HEK293T (cell line): ENCODE measurements around the gene ALCAM.

Source experiments
- BHLHE40 ChIP-seq: fragments of 450-650 bp; IDR thresholded peaks from 2 replicates; pipeline ENCODE4 v1.6.1; 2016; ENCODE audit warnings: mild to moderate bottlenecking, moderate library complexity, borderline replicate concordance
- ELF4 ChIP-seq: fragments of 450-650 bp; IDR thresholded peaks from 2 replicates; pipeline ENCODE4 v1.6.1; 2017; ENCODE audit warnings: antibody characterized with exemption
- FOXK2 ChIP-seq: fragments of 450-650 bp; IDR thresholded peaks from 2 replicates; pipeline ENCODE4 v1.6.1; 2016; ENCODE audit warnings: mild to moderate bottlenecking
- FOXM1 ChIP-seq: fragments of 450-650 bp; IDR thresholded peaks from 2 replicates; pipeline ENCODE4 v1.6.1; 2017; ENCODE audit warnings: mild to moderate bottlenecking, borderline replicate concordance
- HDGF ChIP-seq: fragments of 450-650 bp; IDR thresholded peaks from 2 replicates; pipeline ENCODE4 v1.6.1; 2017; ENCODE audit warnings: antibody characterized with exemption, borderline replicate concordance
- PKNOX1 ChIP-seq: fragments of 450-650 bp; IDR thresholded peaks from 2 replicates; pipeline ENCODE4 v1.6.1; 2016
- SP1 ChIP-seq: fragments of 450-650 bp; IDR thresholded peaks from 2 replicates; pipeline ENCODE4 v1.6.1; 2017
- TARDBP ChIP-seq: fragments of 450-650 bp; IDR thresholded peaks from 2 replicates; pipeline ENCODE4 v1.6.1; 2016

GRCh38 chr3:105564546-105565288 lies 198.0 kb downstream of the ALCAM start:
- TF ChIP-seq SP1 (no peak), ELF4 (no peak), FOXK2 (no peak), HDGF (no peak), FOXM1 (no peak), PKNOX1 (no peak), BHLHE40 (no peak), TARDBP (no peak)
